ENCODE data around the gene EFNA1. TPM values are rescaled to one million over a fixed set of nuclear protein-coding genes. Genes with fewer than 3 reads are reported as not detected.

The EFNA1 gene
- total and polyA plus RNA-seq, 2 experiments from 2014 or later = 78.7 to 172 TPM

- peaks cover 14% of the 10 kb centered on the region for H3K4me1 ChIP-seq (ENCODE audit: insufficient read depth)
- peak overlapping the region; percentile 97 for H3K27ac ChIP-seq
- no peaks in the 10 kb centered on the region for H3K9me3 ChIP-seq (ENCODE audit: low read depth)
- no peaks in the 10 kb centered on the region for H3K36me3 ChIP-seq (replicated peaks; ENCODE audit: insufficient read depth, low read depth)
- TF ChIP-seq EZH2 (IDR thresholded peaks at IDR 0.05; ENCODE audit: borderline replicate concordance) (no peak), EZH2phosphoT487 (IDR thresholded peaks at IDR 0.05; ENCODE audit: low read depth, severe bottlenecking, unreplicated experiment) (no peak)
- TF ChIP-seq, protein P1, sequence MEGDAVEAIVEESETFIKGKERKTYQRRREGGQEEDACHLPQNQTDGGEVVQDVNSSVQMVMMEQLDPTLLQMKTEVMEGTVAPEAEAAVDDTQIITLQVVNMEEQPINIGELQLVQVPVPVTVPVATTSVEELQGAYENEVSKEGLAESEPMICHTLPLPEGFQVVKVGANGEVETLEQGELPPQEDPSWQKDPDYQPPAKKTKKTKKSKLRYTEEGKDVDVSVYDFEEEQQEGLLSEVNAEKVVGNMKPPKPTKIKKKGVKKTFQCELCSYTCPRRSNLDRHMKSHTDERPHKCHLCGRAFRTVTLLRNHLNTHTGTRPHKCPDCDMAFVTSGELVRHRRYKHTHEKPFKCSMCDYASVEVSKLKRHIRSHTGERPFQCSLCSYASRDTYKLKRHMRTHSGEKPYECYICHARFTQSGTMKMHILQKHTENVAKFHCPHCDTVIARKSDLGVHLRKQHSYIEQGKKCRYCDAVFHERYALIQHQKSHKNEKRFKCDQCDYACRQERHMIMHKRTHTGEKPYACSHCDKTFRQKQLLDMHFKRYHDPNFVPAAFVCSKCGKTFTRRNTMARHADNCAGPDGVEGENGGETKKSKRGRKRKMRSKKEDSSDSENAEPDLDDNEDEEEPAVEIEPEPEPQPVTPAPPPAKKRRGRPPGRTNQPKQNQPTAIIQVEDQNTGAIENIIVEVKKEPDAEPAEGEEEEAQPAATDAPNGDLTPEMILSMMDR (IDR thresholded peaks at IDR 0.05; ENCODE audit: poor library complexity) = no peak
- DNase-seq (ENCODE audit: low spot score) = no peak
- H3K9me2 ChIP-seq (replicated peaks; ENCODE audit: insufficient read depth) = no peaks in the 10 kb centered on the region
- no peaks in the 10 kb centered on the region for H4K20me1 ChIP-seq (ENCODE audit: insufficient read depth, poor library complexity, severe bottlenecking)
- peaks cover 5% of the 10 kb centered on the region for H3K27me3 ChIP-seq
- H3K4me3 ChIP-seq = peak overlapping the region; percentile 79
- H2AFZ ChIP-seq = peak overlapping the region; percentile 83
- H3K79me2 ChIP-seq = peaks cover 22% of the 10 kb centered on the region
- 57% methylated on average over 8 of the region's 8 CpGs for WGBS (ENCODE audit: low lambda C conversion rate, missing lambda C conversion rate)
- H3K4me2 ChIP-seq = peak overlapping the region; percentile 92
These were observed 44.4 kb downstream of the EFNA1 start for GRCh38 chr1:155171836-155172731.

- no peaks in the 10 kb centered on the region for H3K9me2 ChIP-seq (replicated peaks; ENCODE audit: insufficient read depth)
- H3K9me3 ChIP-seq (ENCODE audit: low read depth) = no peaks in the 10 kb centered on the region
- TF ChIP-seq EZH2 (IDR thresholded peaks at IDR 0.05; ENCODE audit: borderline replicate concordance) = no peak
- TF ChIP-seq EZH2phosphoT487 (IDR thresholded peaks at IDR 0.05; ENCODE audit: low read depth, severe bottlenecking, unreplicated experiment) = no peak
- TF ChIP-seq, protein P1 (IDR thresholded peaks at IDR 0.05; ENCODE audit: poor library complexity) = peak; percentile 88
- no peaks in the 10 kb centered on the region for H3K36me3 ChIP-seq (replicated peaks; ENCODE audit: insufficient read depth, low read depth)
- peak within 1 kb of the TSS; percentile 83 for H2AFZ ChIP-seq
- H3K4me2 ChIP-seq = peak within 1 kb of the TSS; percentile 92
- peak; percentile 98 for DNase-seq (ENCODE audit: low spot score)
- peaks cover 13% of the 10 kb centered on the region for H3K4me1 ChIP-seq (ENCODE audit: insufficient read depth)
- H3K27ac ChIP-seq = peak within 1 kb of the TSS; percentile 97
- H3K27me3 ChIP-seq = peaks cover 5% of the 10 kb centered on the region
- peak within 1 kb of the TSS; percentile 79 for H3K4me3 ChIP-seq
- H4K20me1 ChIP-seq (ENCODE audit: insufficient read depth, poor library complexity, severe bottlenecking) = no peaks in the 10 kb centered on the region
- peaks cover 22% of the 10 kb centered on the region for H3K79me2 ChIP-seq
- WGBS (ENCODE audit: low lambda C conversion rate, missing lambda C conversion rate) = 2% methylated on average over 45 of the region's 57 CpGs
These were observed 45.2 kb downstream of the EFNA1 start, which contains the start of gene KRTCAP2 for GRCh38 chr1:155172732-155173477. KRTCAP2 (minus strand) TSS chr1:155173304; CDS start chr1:155173224, 80 bp downstream.

- peak; percentile 48 for DNase-seq (ENCODE audit: low spot score)
- peaks cover 5% of the 10 kb centered on the region for H3K27me3 ChIP-seq
- WGBS (ENCODE audit: low lambda C conversion rate, missing lambda C conversion rate) = 1% methylated on average over 33 of the region's 38 CpGs
- peaks cover 13% of the 10 kb centered on the region for H3K4me1 ChIP-seq (ENCODE audit: insufficient read depth)
- H3K4me2 ChIP-seq = peak within 1 kb of the TSS; percentile 92
- H3K4me3 ChIP-seq = peak within 1 kb of the TSS; percentile 79
- peak within 1 kb of the TSS; percentile 83 for H2AFZ ChIP-seq
- no peaks in the 10 kb centered on the region for H4K20me1 ChIP-seq (ENCODE audit: insufficient read depth, poor library complexity, severe bottlenecking)
- H3K36me3 ChIP-seq (replicated peaks; ENCODE audit: insufficient read depth, low read depth) = no peaks in the 10 kb centered on the region
- H3K9me2 ChIP-seq (replicated peaks; ENCODE audit: insufficient read depth) = no peaks in the 10 kb centered on the region
- peaks cover 22% of the 10 kb centered on the region for H3K79me2 ChIP-seq
- peak; percentile 63 for TF ChIP-seq EZH2 (IDR thresholded peaks at IDR 0.05; ENCODE audit: borderline replicate concordance)
- TF ChIP-seq EZH2phosphoT487 (IDR thresholded peaks at IDR 0.05; ENCODE audit: low read depth, severe bottlenecking, unreplicated experiment) = no peak
- TF ChIP-seq, protein P1 (IDR thresholded peaks at IDR 0.05; ENCODE audit: poor library complexity) = no peak
- H3K27ac ChIP-seq = peak within 1 kb of the TSS; percentile 97
- no peaks in the 10 kb centered on the region for H3K9me3 ChIP-seq (ENCODE audit: low read depth)
These were observed 46.0 kb downstream of the EFNA1 start, which contains the start of gene TRIM46 for GRCh38 chr1:155173478-155174323. TRIM46 (plus strand) TSS chr1:155173849; CDS start chr1:155173967, 118 bp downstream.
